ENCODE results near the gene TMEM129.
"Not testable (repeated sequence)": the region's sequence is repeated elsewhere in the genome, so short reads cannot be mapped to it uniquely, and the experiment has no call there.

TMEM129 gene

DNA sequence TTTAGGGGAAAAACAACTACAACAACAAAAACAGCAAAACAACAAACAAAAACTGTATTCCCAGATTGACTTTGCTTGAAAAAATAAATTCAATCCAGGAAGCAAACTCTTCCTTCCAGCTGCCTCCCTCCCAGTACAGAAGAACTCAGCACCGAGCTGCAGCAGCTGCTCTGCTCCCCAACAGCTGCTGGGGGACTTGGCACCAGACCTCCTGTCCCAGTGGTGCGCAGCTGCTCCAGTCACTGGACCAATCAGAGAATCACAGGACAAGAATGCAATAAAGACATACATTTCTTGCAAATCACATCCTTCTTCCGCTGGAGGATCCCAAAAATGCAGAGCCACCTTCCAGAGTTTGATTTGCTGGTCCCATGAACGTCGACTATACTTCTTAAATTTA lies 25.2 kb downstream of the TMEM129 start:
- DNase-seq (ENCODE audit: low read depth in 2 of 2) = no peak

DNA sequence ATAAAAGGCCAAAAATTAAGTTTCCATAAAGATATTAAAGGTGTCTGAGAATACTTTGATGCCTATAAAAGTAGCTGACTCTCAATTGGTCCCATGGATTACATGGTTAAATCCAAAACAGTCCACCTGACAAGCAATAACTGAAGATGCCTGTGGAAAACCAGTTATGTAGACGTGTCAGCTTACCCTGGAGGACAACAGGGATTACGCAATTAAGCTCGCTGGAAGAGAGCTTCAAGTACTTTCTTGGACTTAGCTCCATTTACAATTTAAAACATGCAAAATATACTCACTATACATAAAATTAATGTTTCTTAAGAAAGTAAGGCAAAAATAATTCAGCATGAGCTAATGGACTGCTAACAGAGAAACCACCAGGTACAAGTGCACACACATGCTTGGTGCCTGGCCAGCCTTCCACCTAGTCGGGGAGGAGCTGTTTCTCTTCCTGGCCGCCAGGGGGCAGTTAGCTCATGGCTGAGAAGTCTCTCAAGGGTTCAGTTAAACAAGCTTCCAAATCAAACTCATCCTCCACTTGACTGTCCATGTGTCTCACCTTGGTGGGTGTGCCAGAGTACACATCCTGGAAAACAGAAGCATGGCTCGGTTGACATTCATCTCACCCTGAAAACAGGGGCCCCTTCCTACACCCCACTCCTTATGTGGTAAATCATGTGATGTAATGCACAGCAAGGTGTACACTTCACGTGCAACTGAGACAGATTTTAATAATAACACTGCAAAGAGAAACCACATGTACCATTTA lies 27.8 kb downstream of the TMEM129 start:
- DNase-seq (ENCODE audit: low read depth in 2 of 2) = peak; percentile 66 to 68

DNA sequence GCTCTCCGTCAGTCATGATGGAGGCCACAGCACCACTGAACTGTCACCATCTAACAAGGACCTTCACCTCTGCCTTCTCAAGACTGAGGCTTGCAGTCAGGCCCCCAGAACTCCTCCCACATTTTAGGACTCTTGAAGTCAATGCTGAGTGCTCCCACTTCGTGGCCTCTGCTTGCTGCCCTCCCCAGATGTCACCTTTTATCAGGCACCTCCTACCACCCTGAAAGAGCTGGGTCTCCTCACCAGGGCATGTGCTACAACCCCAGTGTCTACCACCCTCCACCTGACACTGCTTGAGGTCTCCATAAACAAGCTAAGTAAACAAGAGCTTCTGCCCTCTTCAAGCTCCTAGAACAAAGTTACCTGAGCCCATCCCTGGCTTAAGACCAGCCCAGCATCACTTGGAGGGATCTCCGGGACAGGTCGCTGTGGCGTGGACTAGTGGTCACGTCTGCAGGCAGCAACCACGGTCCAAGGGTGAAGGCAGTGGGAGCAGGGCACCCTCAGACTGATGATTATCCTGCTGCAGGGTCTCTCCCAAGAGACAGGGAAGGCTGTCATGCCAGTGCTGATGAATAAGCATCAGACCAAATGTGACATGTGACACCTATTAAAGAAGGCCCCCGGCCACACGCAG lies 29.3 kb downstream of the TMEM129 start:
- DNase-seq (ENCODE audit: low read depth in 2 of 2) = no peak

DNA sequence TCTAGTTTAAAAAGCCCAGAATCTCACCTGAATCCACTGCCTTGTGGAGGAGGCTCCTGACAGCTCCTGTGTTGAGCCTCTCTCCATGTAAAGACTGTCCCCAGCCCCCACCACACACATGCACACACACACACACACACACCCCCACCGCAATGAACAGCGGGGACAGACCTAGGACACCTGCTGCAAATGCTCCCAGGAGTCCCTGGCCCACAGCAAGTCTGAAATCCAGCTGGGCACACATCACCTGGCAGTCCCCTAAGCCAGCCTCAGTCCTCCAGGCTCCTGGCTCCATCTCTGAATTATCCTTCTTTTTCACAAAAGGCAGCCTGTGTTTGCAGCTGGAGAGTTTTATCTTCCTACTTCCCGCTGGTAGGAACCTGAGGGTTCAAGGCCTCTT lies 30.4 kb downstream of the TMEM129 start:
- no peak for DNase-seq (ENCODE audit: low read depth in 2 of 2)

- no peak for DNase-seq (ENCODE audit: low read depth in 2 of 2)
These were observed 34.6 kb downstream of the TMEM129 start for GRCh38 chr4:1686440-1687036.

DNA sequence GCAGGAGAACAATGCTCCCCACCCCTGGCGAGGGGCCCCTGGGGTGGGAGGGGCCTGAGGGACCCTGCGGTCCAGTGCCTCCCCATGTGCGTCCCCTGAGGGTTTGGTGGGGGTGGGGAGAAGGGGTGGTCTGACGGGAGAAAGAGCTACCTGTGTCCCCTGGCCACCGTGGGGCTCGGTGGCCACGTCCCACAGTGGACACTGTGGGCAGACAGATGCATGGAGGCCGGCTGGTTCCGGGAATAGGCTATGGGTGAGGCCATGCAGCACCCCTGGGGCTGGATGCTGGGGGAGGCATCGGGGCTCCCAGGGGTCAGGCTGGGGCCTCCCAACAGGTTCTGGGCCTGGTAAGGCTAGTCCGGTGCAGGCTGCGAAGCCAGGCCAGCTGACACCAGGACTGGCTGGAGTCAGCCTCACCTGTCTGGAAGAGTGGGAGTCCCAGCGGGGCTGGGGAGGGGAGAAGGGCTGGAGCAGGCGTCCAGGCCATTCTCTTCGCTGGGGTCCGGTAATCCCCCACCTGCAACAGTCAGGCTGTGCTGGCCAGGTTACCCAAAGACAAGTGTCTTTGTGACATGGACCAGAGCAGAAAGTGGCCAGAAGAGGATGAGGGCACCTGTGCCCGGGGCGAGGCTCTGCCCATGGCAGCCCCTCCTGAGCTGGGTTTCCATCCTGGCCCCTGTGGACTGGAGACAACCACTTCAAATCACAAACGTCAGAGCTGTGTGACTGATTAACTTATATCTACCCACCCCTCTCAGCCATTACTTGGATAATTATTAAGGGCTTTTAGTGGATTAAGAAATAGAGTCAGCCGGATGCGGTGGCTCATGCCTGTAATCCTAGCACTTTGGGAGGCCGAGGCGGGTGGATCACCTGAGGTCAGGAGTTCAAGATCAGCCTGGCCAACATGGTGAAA lies 35.6 kb downstream of the TMEM129 start:
- DNase-seq (ENCODE audit: low read depth in 2 of 2) = no peak

- peak; percentile 94 to 97 for DNase-seq (ENCODE audit: low read depth in 2 of 2)
These were observed 36.5 kb downstream of the TMEM129 start for GRCh38 chr4:1684506-1685234.

- DNase-seq (ENCODE audit: low read depth in 2 of 2) = no peak
These were observed 37.2 kb downstream of the TMEM129 start, which contains the start of gene FAM53A for GRCh38 chr4:1683736-1684505. Gene FAM53A (minus strand): TSS chr4:1684313. CDS start chr4:1668741, 15,572 bp downstream.

DNA sequence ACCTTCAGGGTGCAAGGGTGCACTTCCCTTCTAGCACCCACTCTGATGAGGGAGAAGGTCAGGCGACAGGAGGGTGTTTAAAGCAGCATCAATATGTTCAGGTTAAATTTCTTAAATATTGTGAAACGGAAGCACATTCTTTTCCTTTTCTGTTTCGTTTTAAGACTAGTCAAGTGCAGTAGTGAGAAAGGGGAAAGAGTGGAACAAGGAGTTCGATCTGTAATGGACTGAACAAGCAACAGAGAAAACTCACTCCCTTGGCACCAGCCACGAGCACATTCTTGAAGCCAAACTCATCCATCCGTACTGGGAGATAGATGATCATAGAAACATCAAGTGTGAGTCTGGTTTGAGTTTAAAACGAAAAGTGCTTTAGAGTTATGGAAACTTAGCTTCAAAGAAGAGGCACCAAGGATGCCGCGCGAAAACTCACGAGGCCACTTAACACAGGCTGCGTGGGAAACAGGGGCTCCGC lies 37.8 kb downstream of the TMEM129 start:
- no peak for DNase-seq (ENCODE audit: low read depth in 2 of 2)

GRCh38 chr4:1682860-1683259 lies 38.3 kb downstream of the TMEM129 start:
- no peak for DNase-seq (ENCODE audit: low read depth in 2 of 2)

DNA sequence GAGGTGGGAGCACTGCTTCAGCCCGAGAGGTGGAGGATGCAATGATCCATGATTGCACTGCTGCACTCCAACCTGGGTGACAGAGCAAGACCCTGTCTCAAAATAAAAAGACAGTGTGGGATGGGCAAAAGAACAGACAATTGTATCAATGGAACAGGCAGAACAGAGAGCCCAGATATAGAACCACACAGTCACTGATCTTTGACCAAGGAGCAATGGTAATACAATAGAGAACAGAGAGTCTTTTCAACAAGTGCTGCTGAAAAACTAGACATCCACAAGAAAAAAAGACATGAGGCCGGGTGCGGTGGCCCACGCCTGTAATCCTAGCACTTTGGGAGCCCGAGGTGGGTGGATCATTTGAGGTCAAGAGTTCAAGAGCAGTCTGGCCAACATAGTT lies 42.9 kb downstream of the TMEM129 start:
- DNase-seq (ENCODE audit: low read depth in 2 of 2) = no peak

DNA sequence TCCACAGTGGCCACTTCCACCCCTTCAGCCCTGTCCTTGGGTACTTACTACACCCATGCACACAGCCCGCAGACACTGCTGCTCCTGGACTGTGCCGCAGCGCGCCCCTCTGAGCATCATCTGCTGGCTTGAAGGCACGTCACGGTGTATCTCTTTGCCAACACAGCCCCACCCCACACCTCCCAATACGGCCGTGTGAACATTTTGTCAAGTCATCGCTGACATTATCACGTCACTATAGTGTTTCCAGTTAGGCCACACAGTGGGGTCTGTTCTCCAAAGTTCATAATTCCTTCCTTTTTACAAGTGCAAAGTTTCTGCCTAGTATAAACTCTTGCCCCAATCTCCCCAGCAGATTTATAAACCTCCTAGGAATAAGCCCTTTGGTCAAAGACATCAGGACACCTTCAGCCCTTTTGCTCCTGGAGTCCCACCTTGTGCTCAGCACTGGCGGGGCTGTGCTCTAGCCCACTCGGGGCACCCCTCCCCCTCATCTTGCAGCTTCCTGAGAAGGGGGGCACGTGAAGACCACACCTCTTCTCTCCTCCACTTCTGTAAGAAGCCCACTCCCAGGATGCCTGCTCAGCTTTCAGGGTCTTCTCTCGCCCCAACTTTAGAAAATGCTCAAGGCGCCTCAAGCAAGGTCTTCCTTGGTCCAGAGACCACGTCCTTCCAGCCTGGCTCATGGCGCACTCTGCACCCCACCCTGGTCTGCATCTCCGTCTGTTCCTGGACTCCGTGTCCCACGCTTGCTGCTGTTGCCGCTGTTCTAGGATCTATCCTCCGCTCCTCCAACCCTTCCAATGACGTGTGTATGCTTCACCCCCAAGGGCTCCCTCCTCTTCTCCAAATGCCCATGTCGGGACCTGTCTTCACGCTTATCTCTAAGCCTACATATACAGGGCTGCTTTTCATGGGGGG lies 44.3 kb downstream of the TMEM129 start:
- DNase-seq (ENCODE audit: low read depth in 2 of 2) = no peak

GRCh38 chr4:1675802-1676137 lies 45.4 kb downstream of the TMEM129 start:
- DNase-seq (ENCODE audit: low read depth in 2 of 2) = no peak

DNA sequence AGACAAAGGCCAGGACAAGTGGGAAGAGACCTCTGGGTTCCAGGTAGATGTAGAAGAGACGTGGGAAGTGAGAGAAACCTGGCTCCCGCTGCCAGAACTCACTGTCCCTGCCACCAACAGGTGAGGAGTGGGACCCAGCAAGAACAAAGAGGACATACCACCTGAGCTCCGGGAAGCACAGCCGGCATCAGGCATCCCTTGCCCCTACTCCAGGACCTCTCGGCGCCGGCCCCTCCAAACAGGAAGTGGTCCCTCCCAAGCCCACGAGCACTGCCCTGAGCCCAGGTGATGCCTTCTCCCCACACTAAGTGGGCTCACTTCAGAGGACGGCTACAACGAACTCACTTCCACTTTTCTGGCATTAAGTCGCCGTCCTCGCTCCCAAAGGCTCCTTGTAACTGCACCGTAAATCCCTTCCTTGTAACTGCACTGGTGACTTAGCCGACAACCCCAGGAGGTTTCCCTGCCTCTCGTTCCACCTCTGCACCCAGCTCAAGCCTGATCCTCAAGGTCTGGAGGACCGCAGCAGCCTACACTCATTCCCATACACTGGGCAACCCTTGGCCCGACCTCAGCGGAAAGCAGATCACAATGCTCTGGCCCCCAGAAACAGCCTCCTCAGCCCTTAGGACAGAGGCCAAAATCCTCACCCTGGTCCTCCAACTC lies 45.9 kb downstream of the TMEM129 start:
- DNase-seq (ENCODE audit: low read depth in 2 of 2) = no peak

- DNase-seq (ENCODE audit: low read depth in 2 of 2) = no peak
These were observed 46.4 kb downstream of the TMEM129 start for GRCh38 chr4:1674682-1675081.

- no peak for DNase-seq (ENCODE audit: low read depth in 2 of 2)
These were observed 47.5 kb downstream of the TMEM129 start for GRCh38 chr4:1673671-1674070.

DNA sequence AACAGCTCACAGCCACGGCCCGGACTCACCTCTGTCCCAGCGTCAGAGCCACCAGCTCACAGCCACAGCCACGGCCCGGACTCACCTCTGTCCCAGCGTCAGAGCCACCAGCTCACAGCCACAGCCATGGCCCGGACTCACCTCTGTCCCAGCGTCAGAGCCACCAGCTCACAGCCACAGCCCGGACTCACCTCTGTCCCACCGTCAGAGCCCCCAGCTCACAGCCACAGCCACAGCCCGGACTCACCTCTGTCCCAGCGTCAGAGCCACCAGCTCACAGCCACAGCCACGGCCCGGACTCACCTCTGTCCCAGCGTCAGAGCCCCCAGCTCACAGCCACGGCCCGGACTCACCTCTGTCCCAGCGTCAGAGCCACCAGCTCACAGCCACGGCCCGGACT lies 50.1 kb downstream of the TMEM129 start:
- DNase-seq (ENCODE audit: low read depth in 2 of 2) = not testable (repeated sequence)

DNA sequence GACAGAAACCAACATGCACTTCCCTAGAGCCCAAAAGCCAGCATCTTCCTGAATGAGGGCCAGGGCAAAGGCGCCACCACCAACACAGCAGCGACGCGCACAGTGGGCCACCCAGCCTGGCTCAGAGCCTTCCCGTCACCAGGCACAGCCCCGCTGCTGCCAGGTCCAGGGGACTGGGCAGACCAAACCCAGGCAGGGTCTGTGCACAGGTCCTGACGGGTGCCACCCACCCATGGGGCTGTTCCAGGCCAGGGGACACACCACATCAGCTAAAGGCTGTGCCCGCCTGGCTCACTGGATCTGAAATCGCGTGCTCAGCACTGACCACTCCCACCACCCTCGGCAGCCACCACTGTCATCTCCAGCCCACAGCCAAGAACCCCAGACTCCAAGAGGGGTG lies 50.8 kb downstream of the TMEM129 start:
- DNase-seq (ENCODE audit: low read depth in 2 of 2) = no peak

- DNase-seq (ENCODE audit: low read depth in 2 of 2) = no peak
These were observed 51.3 kb downstream of the TMEM129 start for GRCh38 chr4:1669850-1670249.

Data from activated CD4-positive, alpha-beta T cell treated with anti-CD3 and anti-CD28 coated beads for 24 hours (primary cell).